Erythroblast (primary cell): ENCODE data around the gene SLC39A11.

Experiments
- GATA1 ChIP-seq: IDR thresholded peaks from 2 replicates; pipeline ENCODE4 v1.6.1; 2011; ENCODE audit warnings: low read depth, mild to moderate bottlenecking, control low read depth, low read length, moderate library complexity
- POLR2A ChIP-seq: IDR thresholded peaks from 2 replicates; pipeline ENCODE4 v1.6.1; 2011; ENCODE audit warnings: mild to moderate bottlenecking, low read length

DNA sequence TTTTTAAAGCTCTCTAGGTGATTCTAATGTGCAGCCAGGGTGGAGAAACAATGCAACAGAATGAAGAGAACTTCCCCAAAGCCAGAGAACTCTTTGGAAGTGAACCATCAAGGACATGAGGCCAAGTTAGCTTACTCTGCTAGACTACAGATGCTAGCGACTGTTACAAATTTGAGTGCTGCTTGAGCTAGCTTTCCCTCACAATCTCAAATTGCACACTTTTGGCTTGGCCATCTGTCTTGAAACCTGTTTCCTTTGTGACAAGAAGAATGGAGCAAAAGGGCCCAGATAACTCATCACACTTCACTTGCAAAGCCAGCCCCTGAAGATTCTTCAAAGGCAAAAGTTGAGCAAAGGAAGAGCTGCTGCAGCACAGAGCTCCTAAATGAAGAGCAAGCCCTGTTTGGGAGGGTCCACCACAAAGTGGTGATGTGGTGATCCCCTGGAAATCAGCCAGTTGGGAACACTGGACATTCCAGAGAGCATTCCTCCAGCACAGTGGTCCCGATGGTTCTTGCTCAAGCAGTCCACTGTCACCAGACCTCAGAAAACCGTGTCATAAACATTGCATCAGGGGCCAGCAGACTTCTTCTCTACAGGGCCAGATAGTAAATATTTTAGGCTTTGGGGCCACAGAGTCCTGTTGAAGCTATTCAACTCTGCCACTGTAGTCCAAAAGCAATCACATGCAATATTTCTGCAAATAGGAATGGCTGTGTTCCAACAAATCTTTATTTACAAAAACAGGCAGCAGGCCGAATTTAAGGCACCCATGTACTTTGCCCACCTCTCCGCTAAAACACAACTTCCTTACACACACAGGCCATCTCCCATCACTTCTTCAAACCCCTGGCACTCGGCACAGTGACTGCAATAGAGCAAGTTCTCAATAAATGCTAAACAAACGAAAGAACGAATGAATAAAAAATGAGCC lies 21.2 kb downstream of the SLC39A11 start:
- TF ChIP-seq POLR2A (no peak), GATA1 (no peak)
